Ureter (tissue), 1 donor: Measurements from ENCODE around the gene HIRA. TPM values are rescaled to one million over a fixed set of nuclear protein-coding genes. Genes with fewer than 3 reads are reported as not detected.
A peak's percentile ranks its signal among the peaks of the same experiment; 100 is the strongest.

ENCODE experiments used
- DNase-seq: peaks from one replicate; pipeline ENCODE4 v3.0.0-alpha.2; 2020; ENCODE audit warnings: low spot score
- total RNA-seq: library from RNA; stranded (reverse); gene quantifications from one replicate; pipeline ENCODE4 v1.2.4, GENCODE V29; 2023
- donor health status: DM: yes; HTN: yes; CAD: no.

Gene HIRA, protein sequence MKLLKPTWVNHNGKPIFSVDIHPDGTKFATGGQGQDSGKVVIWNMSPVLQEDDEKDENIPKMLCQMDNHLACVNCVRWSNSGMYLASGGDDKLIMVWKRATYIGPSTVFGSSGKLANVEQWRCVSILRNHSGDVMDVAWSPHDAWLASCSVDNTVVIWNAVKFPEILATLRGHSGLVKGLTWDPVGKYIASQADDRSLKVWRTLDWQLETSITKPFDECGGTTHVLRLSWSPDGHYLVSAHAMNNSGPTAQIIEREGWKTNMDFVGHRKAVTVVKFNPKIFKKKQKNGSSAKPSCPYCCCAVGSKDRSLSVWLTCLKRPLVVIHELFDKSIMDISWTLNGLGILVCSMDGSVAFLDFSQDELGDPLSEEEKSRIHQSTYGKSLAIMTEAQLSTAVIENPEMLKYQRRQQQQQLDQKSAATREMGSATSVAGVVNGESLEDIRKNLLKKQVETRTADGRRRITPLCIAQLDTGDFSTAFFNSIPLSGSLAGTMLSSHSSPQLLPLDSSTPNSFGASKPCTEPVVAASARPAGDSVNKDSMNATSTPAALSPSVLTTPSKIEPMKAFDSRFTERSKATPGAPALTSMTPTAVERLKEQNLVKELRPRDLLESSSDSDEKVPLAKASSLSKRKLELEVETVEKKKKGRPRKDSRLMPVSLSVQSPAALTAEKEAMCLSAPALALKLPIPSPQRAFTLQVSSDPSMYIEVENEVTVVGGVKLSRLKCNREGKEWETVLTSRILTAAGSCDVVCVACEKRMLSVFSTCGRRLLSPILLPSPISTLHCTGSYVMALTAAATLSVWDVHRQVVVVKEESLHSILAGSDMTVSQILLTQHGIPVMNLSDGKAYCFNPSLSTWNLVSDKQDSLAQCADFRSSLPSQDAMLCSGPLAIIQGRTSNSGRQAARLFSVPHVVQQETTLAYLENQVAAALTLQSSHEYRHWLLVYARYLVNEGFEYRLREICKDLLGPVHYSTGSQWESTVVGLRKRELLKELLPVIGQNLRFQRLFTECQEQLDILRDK
- total RNA-seq, result 22.6 TPM

DNA sequence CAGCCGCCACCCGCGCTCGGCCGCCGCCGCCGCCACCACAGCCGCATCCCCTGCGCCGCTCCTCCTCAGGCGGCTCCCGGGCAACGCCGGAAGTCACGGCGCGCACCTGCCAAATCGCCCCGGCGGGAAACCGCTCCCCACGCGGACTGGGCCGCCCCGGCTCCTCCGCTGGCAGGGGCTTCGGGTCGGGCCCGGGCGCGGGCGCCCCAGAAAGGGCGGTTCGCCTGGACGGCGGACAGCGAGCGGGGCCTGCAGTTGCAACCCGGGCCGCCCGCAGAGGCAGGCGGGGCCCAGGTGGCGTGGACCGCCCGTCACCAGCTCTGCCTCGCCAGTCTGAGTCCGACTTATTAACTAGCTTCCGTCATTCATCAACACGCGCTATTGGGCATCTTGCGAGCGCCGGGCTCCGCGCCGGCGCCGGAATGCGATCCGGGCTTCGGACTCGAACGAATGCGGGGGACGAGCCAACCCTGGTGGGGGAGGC, at the start of gene HIRA:
HIRA (minus strand) TSS at position 85 of the 484 bp plus-strand sequence. CDS start 257 bp downstream, outside the sequence.
- peak; percentile 84 for DNase-seq

DNA sequence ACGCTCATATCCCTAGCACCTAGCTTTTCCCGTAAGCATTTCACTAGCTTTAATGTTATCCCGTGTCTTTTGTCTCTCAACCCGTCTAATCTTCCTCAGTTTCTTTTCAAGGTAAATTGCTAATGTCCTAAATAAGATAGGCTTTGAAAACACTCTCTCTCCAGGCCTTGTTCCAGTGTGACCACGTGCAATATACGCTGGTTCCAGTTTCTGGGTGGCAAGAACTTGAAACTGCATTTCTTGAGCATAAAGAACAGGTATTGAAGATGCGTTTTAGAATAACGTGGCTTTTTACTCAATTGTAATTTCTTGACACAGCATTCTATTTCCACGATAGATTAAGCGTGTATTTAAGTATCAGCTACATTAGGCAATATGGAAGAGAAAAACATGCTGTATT, 49.3 kb upstream of the HIRA start:
- no peak for DNase-seq

DNA sequence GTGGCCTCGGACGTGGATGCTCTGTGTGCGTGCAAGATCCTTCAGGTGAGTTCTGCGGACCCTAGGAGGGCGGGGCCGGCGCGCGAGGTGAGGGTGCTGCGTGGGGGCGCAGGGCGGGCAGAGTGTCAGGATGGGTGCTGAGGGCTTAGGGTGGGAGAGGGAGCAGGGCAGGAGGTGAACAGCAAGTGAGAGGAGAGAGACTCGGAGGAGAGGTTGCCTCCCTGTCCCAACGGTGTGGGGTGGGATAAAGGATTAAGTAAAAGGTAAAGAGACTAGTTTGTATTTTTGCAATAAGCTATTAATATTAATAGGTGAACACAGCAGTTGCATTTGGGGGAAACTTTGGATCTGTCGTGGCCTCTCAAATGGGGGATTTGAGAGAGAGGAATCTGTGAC, 48.6 kb upstream of the HIRA start:
- no peak for DNase-seq

DNA sequence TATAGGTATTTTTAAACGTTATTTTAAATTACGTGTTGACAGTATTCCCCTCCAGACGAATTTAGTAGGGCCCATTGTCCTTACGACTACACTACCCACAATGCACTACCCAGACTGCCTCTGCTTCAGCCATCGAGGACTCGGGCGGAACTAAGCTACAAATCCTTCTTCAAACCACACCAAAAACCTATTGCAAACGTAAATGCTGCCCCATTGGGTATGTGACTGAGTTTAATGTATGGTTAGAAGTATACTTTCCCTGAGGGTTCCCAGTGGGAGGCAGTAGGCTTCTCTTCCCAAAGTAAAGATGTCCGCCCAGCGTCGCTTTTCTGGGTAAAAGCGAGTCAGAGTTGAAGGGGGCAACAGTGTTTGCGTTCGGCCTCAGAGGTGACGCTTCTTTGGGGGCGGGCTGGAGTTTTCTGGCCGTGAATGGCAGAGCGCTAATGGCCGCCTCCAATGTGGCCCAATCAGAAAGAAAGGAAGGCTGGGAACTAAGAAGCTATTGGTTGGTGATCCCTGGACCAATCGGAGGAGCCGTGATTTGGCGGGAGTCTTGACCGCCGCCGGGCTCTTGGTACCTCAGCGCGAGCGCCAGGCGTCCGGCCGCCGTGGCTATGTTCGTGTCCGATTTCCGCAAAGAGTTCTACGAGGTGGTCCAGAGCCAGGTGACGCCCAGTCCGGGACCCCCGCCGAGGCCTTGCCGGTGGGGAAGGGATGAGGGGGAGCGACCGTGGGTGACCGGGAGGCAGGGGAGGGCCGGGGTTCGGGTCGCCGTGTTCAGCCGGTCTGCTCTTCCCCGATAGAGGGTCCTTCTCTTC, 48.0 kb upstream of the HIRA start, which contains the start of gene CDC45:
CDC45 (plus strand) TSS at position 566 of the 818 bp plus-strand sequence; CDS start at position 615, 49 bp downstream.
- peak; percentile 96 for DNase-seq

DNA sequence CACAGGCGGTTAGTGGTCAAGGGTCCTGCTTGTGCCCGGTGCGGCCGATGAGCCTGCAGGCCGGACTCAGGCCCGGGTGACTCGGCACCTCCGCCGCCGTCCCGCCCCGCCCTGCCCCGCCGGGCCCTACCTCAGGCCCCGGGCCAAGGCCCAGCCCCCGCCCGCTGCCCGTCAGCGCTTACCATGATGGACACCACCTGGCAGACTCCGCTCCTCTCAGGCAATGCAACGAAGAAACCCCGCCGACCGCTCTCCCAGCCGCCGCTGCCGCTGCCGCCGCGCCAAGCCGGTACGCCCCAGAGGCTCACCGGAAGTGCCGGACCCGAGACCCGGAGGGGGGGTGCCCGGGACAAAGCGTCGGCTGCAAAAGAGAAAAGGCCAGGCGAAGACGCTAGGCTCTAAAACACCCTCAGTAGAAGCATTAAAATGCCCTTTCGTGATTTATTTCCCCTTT, 47.4 kb upstream of the HIRA start, which contains the start of gene UFD1:
UFD1 (minus strand) TSS at position 293 of the 454 bp plus-strand sequence; CDS start at position 185, 108 bp downstream.
- peak; percentile 86 for DNase-seq

DNA sequence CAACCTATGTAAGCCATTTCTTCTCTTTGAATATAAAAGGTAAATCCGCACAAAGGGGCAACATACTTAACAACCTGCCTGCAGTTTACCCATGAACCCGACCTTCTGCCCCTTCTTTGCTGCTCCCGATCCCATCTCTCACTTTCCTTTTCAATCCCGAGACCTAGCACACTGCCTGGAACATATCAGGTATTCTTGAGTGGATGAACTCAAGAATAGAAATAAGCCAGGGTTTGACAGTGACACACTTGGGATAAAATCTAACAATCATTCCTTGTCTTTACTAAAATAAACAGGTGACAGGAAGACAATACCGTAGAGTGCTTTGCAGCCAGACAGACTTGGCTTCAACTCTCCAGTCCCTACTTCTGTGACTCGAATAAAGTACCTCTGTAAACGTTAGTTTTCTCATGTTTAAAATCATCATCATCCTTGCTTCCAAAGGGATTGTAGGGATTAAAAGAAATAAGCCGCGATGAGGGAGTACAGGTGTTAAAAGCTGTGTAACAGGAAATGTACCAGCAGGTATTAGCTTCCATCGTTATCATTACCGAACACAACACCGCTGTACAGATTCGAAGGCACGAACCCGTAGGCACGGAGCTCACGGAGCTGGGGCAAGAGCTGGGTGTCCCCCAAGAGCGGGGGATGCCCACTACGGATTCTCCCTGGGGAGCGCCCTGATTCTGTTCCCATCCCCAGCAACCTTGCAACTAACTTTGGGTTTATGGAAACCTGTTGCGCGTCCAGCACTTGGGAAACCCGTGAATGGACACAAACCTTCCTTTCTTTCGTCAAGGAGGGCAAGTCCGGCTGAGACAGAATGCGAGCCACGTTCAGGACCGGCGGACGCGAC, 46.7 kb upstream of the HIRA start:
- no peak for DNase-seq

DNA sequence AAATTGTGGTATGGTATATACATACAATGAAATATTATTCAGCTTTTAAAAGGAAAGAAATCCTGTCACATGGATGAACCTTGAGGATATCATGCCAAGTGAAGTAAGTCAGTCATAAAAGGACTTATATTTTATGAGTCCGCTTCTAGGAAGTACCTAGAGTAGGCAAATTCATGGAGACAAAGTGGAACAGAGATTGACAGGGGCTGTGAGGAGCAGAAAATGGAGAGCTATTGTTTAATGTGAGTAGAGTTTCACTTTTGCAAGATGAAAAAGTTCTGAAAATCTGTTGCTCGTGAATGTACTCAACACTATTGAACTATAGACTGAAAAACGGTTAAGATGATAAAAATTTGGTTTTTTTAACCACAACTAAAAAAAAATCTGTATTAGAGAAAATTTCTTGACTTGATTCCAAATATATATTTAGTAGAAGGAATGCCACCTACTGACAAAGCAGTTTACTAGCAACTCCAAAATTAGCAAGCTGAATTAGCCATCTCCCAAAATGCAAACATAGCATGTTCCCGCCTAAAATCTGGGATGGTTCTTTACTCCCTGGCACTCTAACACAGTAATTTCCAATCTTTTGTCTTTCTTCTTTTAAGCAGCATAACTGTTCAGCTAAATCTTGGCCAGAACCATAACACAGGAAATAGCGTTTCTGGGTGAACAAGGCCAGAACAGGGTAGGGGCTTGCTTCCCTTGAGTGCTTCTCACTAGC, 46.0 kb upstream of the HIRA start:
- no peak for DNase-seq

DNA sequence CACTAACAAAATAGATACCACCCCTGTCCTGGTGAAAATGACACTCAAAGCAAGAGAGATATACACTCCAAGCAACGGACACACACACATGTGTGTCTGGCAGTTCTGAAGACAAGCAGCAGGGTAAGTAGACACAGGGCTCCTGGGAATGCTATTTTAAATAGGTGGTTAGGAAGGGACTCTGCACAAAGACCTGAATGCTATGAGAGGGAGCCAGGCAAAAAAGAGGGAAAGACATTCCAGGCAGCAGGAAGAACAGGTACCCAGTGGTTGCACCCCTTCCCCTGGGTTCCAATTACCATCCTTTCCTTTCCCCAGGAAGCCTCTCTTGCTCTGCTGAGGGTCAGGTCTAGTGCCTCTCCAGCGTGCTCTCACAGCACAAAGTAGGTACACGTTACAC, 44.5 kb upstream of the HIRA start:
- no peak for DNase-seq

DNA sequence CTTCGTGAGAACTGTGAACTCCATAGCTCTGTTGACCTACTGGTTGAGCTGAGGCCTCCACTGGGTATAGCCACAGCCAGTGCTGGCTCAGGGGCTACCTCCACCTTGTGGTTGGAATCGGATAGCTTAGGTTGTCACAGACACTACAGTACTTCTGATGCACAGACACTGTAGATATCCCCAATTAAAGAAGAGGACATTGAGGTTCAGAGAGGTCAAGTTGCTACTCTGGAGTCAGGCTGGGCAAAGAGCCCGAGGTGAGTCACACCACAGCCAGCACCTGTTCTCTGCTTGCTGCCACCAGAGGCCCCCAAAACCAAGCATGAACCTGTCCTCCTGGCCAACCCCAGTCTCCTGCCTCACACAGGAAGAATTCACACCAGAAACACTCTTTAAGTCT, 42.0 kb upstream of the HIRA start:
- DNase-seq, result no peak

DNA sequence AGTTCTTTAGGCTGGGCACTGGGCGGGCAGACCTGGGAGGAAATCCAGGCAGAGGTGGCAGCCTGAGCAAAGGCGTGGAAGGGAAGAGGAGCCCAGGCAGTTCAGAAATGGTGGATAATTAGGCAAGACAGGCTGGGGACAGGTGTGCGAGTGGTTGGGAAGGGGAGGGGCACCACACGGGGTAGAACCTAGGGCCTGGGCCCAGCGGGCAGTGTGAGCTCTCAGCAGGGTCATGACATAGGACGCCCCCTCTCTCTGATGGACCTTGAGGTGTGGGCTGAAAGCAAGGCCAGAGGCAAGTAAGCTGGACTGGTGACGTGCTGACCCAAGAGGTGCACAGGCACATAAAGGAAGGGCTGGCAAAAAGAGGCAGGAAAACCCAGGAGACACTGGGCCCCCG, 40.7 kb upstream of the HIRA start:
- no peak for DNase-seq

DNA sequence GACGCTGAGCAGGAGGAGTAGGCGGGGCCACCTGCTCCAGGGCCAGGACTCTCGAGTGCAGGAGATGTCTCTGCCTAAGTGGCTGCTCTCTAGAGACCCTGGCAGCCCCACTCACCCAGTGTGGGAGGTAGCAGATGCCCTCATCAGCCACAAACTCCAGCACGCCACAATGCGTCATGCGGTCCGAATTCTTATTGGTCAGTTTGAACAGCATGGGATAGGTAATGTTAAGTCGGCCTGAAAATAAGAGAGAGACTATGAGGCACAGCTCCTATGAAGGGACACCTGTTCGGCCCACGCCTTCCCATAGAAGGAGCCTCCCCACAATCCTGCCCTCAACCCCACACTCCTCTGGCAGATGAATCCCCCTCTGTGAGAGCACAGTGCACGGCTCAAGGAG, 40.0 kb upstream of the HIRA start:
- DNase-seq, result no peak

DNA sequence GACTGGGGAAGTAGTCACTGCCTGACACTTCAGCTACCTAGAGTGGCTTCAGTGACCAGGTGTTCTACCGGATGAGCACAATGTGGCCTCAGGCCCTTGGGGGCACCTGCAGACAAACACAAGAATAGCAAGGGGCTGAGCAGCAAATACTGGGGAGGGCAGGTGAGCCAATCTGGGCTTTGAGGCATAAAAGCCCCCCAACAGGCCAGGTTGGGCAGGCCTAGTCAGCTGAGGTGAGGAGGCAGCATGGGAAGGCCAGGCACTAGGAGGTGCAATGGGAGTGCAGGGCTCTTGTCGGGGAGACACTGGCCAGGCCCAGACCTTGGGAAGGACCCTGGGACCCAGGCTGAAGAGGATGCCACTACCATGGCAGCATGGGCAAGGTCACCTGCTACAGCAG, 38.5 kb upstream of the HIRA start:
- no peak for DNase-seq

DNA sequence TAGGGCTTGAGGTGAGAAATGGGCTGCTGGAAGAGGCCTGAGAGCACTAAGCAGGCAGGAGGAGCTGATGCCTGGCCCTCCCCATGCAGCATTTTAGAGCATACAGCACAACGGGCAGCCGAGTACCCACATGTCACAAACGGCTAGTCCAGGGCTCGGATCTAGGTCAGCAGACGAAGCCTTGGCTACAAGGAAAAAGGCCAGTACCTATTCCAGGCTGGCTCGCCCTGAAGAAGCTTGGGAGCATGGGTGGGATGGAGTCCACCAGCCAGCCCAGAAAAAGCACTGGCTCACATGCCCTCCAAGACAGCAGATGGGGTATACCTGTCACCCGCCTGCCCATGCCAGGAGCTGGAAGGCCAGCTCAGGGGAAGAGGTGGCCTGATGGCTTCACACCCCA, 37.9 kb upstream of the HIRA start:
- DNase-seq, result no peak

DNA sequence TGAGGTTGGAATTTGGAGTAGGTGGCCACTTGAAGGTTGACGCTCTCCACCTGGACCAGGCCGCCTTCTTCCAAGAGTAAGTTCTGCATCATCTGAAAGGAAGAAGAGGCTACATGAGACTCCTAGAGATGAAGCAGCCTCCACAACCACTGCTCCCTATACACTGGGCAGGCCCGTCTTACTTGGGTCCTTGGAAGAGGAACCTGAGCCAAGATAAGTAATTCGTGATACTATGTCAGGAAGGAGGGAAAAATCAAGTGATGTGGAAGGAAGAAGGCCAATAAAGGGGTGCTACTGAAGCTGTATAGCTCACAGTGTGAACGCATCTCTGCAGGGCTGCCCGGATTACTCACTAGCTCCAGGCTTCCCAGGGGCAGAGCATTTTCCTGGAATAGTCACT, 36.4 kb upstream of the HIRA start:
- no peak for DNase-seq

DNA sequence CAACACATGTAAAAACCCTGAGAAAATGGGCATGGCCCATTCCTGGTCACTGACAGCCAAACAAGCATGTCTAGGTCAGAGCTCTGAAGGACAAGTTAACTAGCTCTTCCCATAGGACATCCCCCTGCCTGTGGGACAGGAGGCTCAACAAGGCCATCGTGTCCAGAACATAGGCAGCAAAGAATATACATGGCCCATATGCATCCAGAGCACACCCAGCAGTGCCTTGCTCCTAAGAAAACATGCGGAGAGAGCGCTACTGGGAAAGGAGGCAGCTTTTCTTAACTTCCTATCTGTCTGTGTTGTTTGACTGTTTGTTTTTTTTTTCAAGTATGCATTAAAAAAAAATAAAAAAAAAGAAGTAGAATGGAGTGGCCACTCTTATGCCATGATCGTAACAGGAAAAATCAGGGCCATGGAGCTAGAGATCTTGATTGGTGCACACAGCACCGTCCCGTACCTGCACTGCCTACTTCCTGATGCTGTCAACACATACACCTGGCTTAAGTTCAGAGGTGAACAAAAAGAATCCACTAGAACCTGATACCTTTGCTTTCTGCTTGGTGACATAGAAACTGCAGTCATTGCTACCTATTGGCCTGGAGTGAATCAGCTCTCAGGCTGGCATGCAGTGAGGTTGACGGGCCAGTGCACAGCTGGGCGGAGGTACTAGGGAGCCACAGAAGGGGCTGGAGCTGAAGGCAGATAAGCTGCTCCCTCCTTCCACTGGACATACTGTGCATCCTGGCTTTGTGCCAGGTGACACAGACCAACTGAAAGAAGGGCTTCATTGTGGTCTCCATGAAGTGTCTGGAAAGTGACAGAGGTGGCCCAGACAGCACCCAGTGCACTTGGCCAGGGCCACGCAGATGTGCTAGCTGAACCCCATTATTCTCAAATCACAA, 35.6 kb upstream of the HIRA start:
- DNase-seq, result no peak

DNA sequence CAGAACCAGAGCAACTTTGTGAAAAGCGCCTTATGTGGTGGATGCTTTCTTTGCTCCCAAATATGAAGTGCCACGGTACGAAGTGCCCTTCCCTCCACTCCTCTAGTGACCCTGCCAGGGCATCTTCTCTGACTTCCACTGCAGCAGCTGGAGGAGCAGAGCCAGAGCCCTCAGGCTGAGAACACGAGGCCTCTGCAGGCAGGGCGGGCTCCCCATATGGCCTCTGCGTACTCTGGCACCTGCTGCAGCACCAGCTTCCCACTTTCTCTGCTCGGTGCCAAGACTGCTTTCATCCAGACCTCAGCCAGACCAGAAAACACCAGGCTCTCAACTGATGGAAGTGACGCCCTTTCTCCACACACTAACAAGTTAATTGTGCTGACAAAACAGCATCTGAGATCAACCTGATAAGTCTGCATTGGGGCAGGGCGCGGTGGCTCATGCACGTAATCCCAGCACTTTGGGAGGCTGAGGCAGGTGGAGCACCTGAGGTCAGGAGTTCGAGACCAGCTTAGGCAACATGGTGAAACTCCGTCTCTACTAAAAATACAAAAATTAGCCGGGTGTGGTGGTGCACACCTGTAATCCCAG, 34.7 kb upstream of the HIRA start:
- no peak for DNase-seq

DNA sequence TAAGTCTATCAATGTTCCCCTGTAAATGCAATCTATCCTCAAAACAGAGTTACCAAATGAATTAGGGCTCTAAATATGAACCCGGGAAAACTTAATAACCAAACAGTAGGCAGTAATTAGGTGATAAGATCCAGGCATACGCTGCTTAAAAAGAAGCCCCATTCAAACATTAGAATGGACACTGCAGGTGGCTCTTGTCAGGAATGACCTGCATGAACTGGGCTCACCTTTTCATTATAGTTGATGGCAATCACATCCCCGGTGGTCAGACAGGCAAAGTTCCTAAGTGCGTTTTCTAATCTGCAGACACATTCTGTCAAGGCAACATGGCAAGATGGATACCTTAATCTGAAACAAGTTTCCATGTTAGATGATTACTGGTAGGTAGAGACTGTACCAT, 33.4 kb upstream of the HIRA start:
- DNase-seq, result no peak

DNA sequence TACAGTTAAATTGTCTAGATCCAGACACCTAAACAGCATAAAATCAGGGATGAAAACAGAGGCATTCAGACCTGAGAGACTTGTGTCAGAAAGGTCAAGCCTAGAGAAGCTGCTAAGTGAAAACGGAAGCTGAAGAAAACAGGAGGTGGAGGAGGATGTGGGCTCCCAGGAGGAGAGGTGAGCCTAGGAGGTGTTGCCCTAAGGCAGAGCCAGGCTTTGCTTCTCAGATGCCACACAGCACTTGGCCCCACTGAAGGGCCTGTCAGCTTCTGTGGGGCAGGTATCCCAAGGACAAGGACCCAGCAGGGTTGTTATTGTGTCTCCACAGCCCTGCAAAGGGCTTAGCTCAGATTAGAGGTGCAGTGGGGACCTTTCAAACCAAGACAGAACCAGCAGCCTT, 33.0 kb upstream of the HIRA start:
- DNase-seq, result no peak
